GM12878 (cell line): Measurements from ENCODE around the gene RHOF. TPM values are rescaled to one million over a fixed set of nuclear protein-coding genes. Genes with fewer than 3 reads are reported as not detected.
A peak's percentile ranks its signal among the peaks of the same experiment; 100 is the strongest.

ENCODE experiments used
- ATAC-seq: fragments of 200-7000 bp; cut with Tn5 transposase; 3 replicates; pipeline ENCODE4 v1.9.1; 2020; ENCODE audit warnings: mild to moderate bottlenecking, moderate library complexity
- BruUV-seq: library from RNA; stranded (reverse); fragments of 400-500 nt; replicated peaks from 2 replicates; lab custom pipeline; 2021; lab: Mats Ljungman, UMichigan
- CTCF ChIA-PET: fragments of 300-600 bp; sonication (Branson Sonifier 250); formaldehyde crosslinking; extraction: SDS; loops from one replicate; lab custom pipeline; 2021; ENCODE audit warnings: inconsistent platforms; lab: Yijun Ruan, JAX
- POLR2A ChIA-PET: fragments of 350-600 bp; formaldehyde crosslinking; extraction: SDS; loops from one replicate; lab custom pipeline; 2021; ENCODE audit warnings: inconsistent platforms; lab: Charles Lee
- RAD21 ChIA-PET: fragments of 300-600 bp; sonication (Branson Sonifier 250); formaldehyde crosslinking; loops from one replicate; lab custom pipeline; 2023; ENCODE audit warnings: antibody characterized with exemption; ENCODE audit not compliant: unreplicated experiment; lab: Charles Lee
- SMC1A ChIA-PET: fragments of 300-600 bp; sonication (Branson Sonifier 250); formaldehyde crosslinking; loops from one replicate; lab custom pipeline; 2023; ENCODE audit not compliant: unreplicated experiment, uncharacterized antibody; lab: Charles Lee
- DNase-seq: peaks from one replicate; pipeline ENCODE4 v3.0.0-alpha.2; 2011; ENCODE audit warnings: low read depth, low spot score
- FAIRE-seq: peaks from 3 replicates; lab custom pipeline; 2011; peaks lifted over from hg19 to GRCh38; lab: Jason Lieb, UNC
- H2AFZ ChIP-seq: 2 replicates; pipeline ENCODE4 v1.6.0; 2011; ENCODE audit warnings: low read depth, low read length, control low read depth; ENCODE audit not compliant: control insufficient read depth
- H3K27ac ChIP-seq: 2 replicates; pipeline ENCODE4 v1.5.1; 2011; ENCODE audit warnings: control low read depth; ENCODE audit not compliant: control insufficient read depth, insufficient read depth
- H3K27me3 ChIP-seq, 2 experiments: replicated peaks in 1 of 2; 2 replicates each; pipeline versions ENCODE4 v1.6.0 to v1.6.1; 2011; ENCODE audit warnings: low read length in 1 of 2; ENCODE audit not compliant: control insufficient read depth in 2 of 2, insufficient read depth in 2 of 2
- H3K36me3 ChIP-seq, 2 experiments: 2 replicates each; pipeline ENCODE4 v1.5.1; 2011; ENCODE audit warnings: low read length in 1 of 2; ENCODE audit not compliant: control insufficient read depth in 2 of 2, insufficient read depth in 2 of 2
- H3K4me1 ChIP-seq: 2 replicates; pipeline ENCODE4 v1.6.1; 2011; ENCODE audit warnings: mild to moderate bottlenecking, low read length, moderate library complexity, mixed read lengths; ENCODE audit not compliant: control insufficient read depth, insufficient read depth
- H3K4me2 ChIP-seq: 2 replicates; pipeline ENCODE4 v1.6.0; 2011; ENCODE audit warnings: control low read depth; ENCODE audit not compliant: control insufficient read depth, insufficient read depth
- H3K4me3 ChIP-seq: fragments of 200-600 bp; sonication (generic); 2 replicates; pipeline ENCODE4 v1.5.1; 2016
- H3K79me2 ChIP-seq: 2 replicates; pipeline ENCODE4 v1.6.0; 2011; ENCODE audit warnings: low read length; ENCODE audit not compliant: control insufficient read depth, insufficient read depth
- H3K9ac ChIP-seq: 2 replicates; pipeline ENCODE4 v1.8.0; 2011; ENCODE audit warnings: low read length, control low read depth, mixed read lengths; ENCODE audit not compliant: control insufficient read depth, insufficient read depth
- H3K9me3 ChIP-seq: replicated peaks from 3 replicates; pipeline ENCODE4 v1.5.1; 2011; ENCODE audit warnings: mild to moderate bottlenecking, low read length; ENCODE audit not compliant: control insufficient read depth, insufficient read depth
- H4K20me1 ChIP-seq: 2 replicates; pipeline ENCODE4 v1.6.0; 2011; ENCODE audit not compliant: control insufficient read depth, insufficient read depth
- CHD2 ChIP-seq: IDR thresholded peaks from 2 replicates; pipeline ENCODE4 v1.6.1; 2011; ENCODE audit warnings: low read depth, low read length, improper control_type of control experiment, borderline replicate concordance
- ESRRA ChIP-seq: IDR thresholded peaks from 2 replicates; pipeline ENCODE4 v1.6.1; 2012; ENCODE audit warnings: mild to moderate bottlenecking, low read length, improper control_type of control experiment
- IKZF1 ChIP-seq: fragments of 450-650 bp; conservative IDR thresholded peaks from 2 replicates; pipeline ENCODE4 v1.6.1; 2017; ENCODE audit warnings: antibody characterized with exemption, mild to moderate bottlenecking
- JUNB ChIP-seq: IDR thresholded peaks from 2 replicates; pipeline ENCODE4 v1.6.1; 2016; ENCODE audit warnings: antibody characterized with exemption, mild to moderate bottlenecking
- NFXL1 ChIP-seq: fragments of 450-650 bp; IDR thresholded peaks from 2 replicates; pipeline ENCODE4 v1.6.1; 2017; ENCODE audit warnings: antibody characterized with exemption, mild to moderate bottlenecking, borderline replicate concordance
- PAX8 ChIP-seq: fragments of 450-650 bp; IDR thresholded peaks from 2 replicates; pipeline ENCODE4 v1.6.1; 2017; ENCODE audit warnings: mild to moderate bottlenecking, moderate library complexity
- POLR2AphosphoS2 ChIP-seq: IDR thresholded peaks from 2 replicates; pipeline ENCODE4 v1.6.1; 2011; ENCODE audit warnings: low read depth, mild to moderate bottlenecking, low read length, improper control_type of control experiment, moderate library complexity
- RELA ChIP-seq: fragments of 450-650 bp; IDR thresholded peaks from 2 replicates; pipeline ENCODE4 v1.8.0; 2014; ENCODE audit warnings: borderline replicate concordance; ENCODE audit not compliant: partially characterized antibody
- SIN3A ChIP-seq: IDR thresholded peaks from 2 replicates; pipeline ENCODE4 v1.6.1; 2012; ENCODE audit warnings: low read depth, low read length, improper control_type of control experiment
- ZNF217 ChIP-seq: fragments of 450-650 bp; IDR thresholded peaks from 2 replicates; pipeline ENCODE4 v1.6.1; 2017; ENCODE audit warnings: antibody characterized with exemption, mild to moderate bottlenecking
- WGBS: methylation state at CpG from one replicate; pipeline ENCODE4 v1.1.6; 2016; ENCODE audit warnings: low lambda C conversion rate; ENCODE audit not compliant: insufficient replicate concordance, insufficient coverage; ENCODE audit errors: missing lambda C conversion rate; 5-methylcytosine and 5-hydroxymethylcytosine counted together
- in situ Hi-C: fragments of 300-500 bp; cut with MboI; formaldehyde crosslinking; loops from 9 replicates; pipeline ENCODE4 v1.14.3; 2018; ENCODE audit warnings: mixed read lengths
- intact Hi-C: fragments of 100-400 bp; cut with micrococcal nuclease; formaldehyde crosslinking; loops from one replicate; pipeline ENCODE4 v1.14.2; 2022; ENCODE audit not compliant: unreplicated experiment
- polyA plus RNA-seq, 11 experiments: library from polyadenylated mRNA; depleted of rRNA in 4 of 11; unstranded in 6 of 11; stranded (reverse) in 5 of 11; fragments of >200 nt; fragmentation: Nextera tagmentation in 4 of 11; fragmentation: Illumina TruSeq in 1 of 11; extraction: Ambion mirVana in 4 of 11; extraction: Trizol in 1 of 11; gene quantifications; 1 replicate in 1 of 11; 2 replicates in 10 of 11; pipeline versions ENCODE4 v1.2.1 to v1.2.3, GENCODE V29; 2011 to 2016; ENCODE audit warnings: inconsistent platforms in 2 of 11, missing spikeins in 2 of 11, low read depth in 1 of 11
- total RNA-seq, 4 experiments: library from RNA; depleted of rRNA in 3 of 4; stranded (reverse); fragments of >200 nt in 3 of 4; fragmentation: Illumina TruSeq in 1 of 4; extraction: Trizol in 1 of 4; gene quantifications; 2 replicates each; pipeline versions ENCODE4 v1.2.1 to v1.2.3, GENCODE V29; 2013 to 2021
- TF ChIP-seq, protein P1 (sequence below): fragments of 450-650 bp; conservative IDR thresholded peaks from 2 replicates; pipeline ENCODE4 v1.6.1; 2017; ENCODE audit warnings: mild to moderate bottlenecking, moderate library complexity
- TF ChIP-seq, protein P2 (sequence below): IDR thresholded peaks from 2 replicates; pipeline ENCODE4 v1.6.1; 2012; ENCODE audit warnings: mild to moderate bottlenecking, low read depth, low read length
- TF ChIP-seq, protein P3 (sequence below), 3 experiments: IDR thresholded peaks in 2 of 3; conservative IDR thresholded peaks in 1 of 3; 2 replicates each; pipeline ENCODE4 v1.5.1; 2011; ENCODE audit warnings: low read depth in 3 of 3, low read length in 3 of 3, mild to moderate bottlenecking in 3 of 3, control low read depth in 2 of 3, moderate library complexity in 2 of 3, inconsistent platforms in 1 of 3, mixed read lengths in 1 of 3; ENCODE audit not compliant: control insufficient read depth in 2 of 3, insufficient read depth in 1 of 3; ENCODE audit errors: extremely low read depth in 1 of 3
- TF ChIP-seq, protein P4 (sequence below): IDR thresholded peaks from 2 replicates; pipeline ENCODE4 v1.6.1; 2011; ENCODE audit warnings: mild to moderate bottlenecking, low read depth, low read length, moderate library complexity; ENCODE audit not compliant: insufficient replicate concordance

Gene RHOF
- total and polyA plus RNA-seq, 10 of the 15 experiments (the other 5 are each of a cell fraction or from before 2014, with no cell fraction given) = 6.1 to 78.7 (median 39.7) TPM

DNA sequence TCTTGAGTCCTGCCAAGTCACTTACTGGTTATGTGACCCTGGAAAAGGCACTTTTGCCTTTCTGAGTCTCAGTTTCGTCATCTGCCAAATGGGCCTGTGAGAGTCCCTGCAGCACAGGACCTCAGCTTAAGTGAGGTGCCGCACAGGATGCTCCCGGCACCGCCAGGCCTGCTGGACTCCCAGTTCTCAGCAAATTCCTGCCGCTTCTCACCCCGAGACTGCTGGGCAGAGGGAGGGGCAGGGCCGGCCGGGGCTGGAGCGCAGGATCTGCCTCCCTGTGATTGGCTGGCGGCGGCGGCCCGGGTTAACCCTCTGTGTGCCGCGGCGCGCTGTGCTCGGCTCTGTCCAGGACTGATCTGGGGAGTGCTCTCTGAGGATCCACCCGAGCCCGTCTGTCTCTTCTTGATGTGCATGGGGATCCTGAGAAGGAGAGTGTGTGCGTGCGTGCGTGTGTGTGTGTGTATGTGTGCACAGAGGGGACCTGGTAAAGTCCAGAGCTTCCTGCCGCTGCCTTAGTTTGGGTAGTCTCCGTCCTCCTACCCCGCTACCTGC, 18.9 kb upstream of the RHOF start:
- peaks cover 3 to 27% of the 10 kb centered on the region in 2 experiments; a peak in 3 of 4 replicates for H3K36me3 ChIP-seq
- no peaks in the 10 kb centered on the region for H3K27me3 ChIP-seq
- BruUV-seq = no TSS peak
- no peak overlapping the region for H3K27ac ChIP-seq
- in situ Hi-C loops = no loop called here
- FAIRE-seq (no peak), ATAC-seq (peak; percentile 85), DNase-seq (no peak)
- peaks cover 34% of the 10 kb centered on the region for H3K79me2 ChIP-seq
- H3K4me1 ChIP-seq = peaks cover 9% of the 10 kb centered on the region
- SMC1A ChIA-PET = interaction anchor here (0.6 to 12.2 kb wide), 6 partner anchors 10 to 111 kb away, joined by 3 to 226 read pairs (median 6); partner anchors contain the start of gene RHOF
- H4K20me1 ChIP-seq = peaks cover 3% of the 10 kb centered on the region; the same call in 1 of the 2 replicates
- peak overlapping the region; percentile 82 for H3K4me3 ChIP-seq
- POLR2A ChIA-PET = interaction anchor here (1.4 to 2.5 kb wide), 5 partner anchors 10 to 75 kb away, joined by 4 to 48 read pairs (median 5); partner anchors contain the start of gene RHOF
- intact Hi-C loops = loop anchor here (1.0 to 2.0 kb wide), 2 partner anchors 18 to 36 kb away; no protein-coding TSS in a partner anchor
- CTCF ChIA-PET = interaction anchor here (0.7 to 13.6 kb wide), 20 partner anchors 8 to 179 kb away, joined by 3 to 565 read pairs (median 6); partner anchors contain the start of genes PSMD9 and RHOF
- peak overlapping the region; percentile 46 for H3K4me2 ChIP-seq
- peak overlapping the region; percentile 7; the same call in 1 of the 2 replicates for H3K9ac ChIP-seq
- 16% methylated on average over 26 of the region's 26 CpGs for whole genome bisulfite sequencing
- RAD21 ChIA-PET = interaction anchor here (0.6 to 13.1 kb wide), 11 partner anchors 10 to 118 kb away, joined by 3 to 395 read pairs (median 4); partner anchors contain the start of genes PSMD9, RHOF and TMEM120B
- no peaks in the 10 kb centered on the region for H3K9me3 ChIP-seq
- no peak overlapping the region for H2AFZ ChIP-seq
- no peak for TF ChIP-seq PAX8
- no peak; the same call in 1 of the 2 replicates for TF ChIP-seq SIN3A
- TF ChIP-seq POLR2AphosphoS2 = no peak
- 0 out of 2 replicates have a peak, but pooled peaks have one; percentile 2 for TF ChIP-seq IKZF1
- TF ChIP-seq, protein P1, sequence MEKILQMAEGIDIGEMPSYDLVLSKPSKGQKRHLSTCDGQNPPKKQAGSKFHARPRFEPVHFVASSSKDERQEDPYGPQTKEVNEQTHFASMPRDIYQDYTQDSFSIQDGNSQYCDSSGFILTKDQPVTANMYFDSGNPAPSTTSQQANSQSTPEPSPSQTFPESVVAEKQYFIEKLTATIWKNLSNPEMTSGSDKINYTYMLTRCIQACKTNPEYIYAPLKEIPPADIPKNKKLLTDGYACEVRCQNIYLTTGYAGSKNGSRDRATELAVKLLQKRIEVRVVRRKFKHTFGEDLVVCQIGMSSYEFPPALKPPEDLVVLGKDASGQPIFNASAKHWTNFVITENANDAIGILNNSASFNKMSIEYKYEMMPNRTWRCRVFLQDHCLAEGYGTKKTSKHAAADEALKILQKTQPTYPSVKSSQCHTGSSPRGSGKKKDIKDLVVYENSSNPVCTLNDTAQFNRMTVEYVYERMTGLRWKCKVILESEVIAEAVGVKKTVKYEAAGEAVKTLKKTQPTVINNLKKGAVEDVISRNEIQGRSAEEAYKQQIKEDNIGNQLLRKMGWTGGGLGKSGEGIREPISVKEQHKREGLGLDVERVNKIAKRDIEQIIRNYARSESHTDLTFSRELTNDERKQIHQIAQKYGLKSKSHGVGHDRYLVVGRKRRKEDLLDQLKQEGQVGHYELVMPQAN = 0 out of 2 replicates have a peak, but pooled peaks have one; percentile 11
- TF ChIP-seq ESRRA = no peak
- TF ChIP-seq ZNF217 = peak; percentile 88; the same call in 1 of the 2 replicates
- TF ChIP-seq JUNB = no peak
- TF ChIP-seq, protein P2, sequence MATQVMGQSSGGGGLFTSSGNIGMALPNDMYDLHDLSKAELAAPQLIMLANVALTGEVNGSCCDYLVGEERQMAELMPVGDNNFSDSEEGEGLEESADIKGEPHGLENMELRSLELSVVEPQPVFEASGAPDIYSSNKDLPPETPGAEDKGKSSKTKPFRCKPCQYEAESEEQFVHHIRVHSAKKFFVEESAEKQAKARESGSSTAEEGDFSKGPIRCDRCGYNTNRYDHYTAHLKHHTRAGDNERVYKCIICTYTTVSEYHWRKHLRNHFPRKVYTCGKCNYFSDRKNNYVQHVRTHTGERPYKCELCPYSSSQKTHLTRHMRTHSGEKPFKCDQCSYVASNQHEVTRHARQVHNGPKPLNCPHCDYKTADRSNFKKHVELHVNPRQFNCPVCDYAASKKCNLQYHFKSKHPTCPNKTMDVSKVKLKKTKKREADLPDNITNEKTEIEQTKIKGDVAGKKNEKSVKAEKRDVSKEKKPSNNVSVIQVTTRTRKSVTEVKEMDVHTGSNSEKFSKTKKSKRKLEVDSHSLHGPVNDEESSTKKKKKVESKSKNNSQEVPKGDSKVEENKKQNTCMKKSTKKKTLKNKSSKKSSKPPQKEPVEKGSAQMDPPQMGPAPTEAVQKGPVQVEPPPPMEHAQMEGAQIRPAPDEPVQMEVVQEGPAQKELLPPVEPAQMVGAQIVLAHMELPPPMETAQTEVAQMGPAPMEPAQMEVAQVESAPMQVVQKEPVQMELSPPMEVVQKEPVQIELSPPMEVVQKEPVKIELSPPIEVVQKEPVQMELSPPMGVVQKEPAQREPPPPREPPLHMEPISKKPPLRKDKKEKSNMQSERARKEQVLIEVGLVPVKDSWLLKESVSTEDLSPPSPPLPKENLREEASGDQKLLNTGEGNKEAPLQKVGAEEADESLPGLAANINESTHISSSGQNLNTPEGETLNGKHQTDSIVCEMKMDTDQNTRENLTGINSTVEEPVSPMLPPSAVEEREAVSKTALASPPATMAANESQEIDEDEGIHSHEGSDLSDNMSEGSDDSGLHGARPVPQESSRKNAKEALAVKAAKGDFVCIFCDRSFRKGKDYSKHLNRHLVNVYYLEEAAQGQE = no peak
- TF ChIP-seq, protein P3, sequence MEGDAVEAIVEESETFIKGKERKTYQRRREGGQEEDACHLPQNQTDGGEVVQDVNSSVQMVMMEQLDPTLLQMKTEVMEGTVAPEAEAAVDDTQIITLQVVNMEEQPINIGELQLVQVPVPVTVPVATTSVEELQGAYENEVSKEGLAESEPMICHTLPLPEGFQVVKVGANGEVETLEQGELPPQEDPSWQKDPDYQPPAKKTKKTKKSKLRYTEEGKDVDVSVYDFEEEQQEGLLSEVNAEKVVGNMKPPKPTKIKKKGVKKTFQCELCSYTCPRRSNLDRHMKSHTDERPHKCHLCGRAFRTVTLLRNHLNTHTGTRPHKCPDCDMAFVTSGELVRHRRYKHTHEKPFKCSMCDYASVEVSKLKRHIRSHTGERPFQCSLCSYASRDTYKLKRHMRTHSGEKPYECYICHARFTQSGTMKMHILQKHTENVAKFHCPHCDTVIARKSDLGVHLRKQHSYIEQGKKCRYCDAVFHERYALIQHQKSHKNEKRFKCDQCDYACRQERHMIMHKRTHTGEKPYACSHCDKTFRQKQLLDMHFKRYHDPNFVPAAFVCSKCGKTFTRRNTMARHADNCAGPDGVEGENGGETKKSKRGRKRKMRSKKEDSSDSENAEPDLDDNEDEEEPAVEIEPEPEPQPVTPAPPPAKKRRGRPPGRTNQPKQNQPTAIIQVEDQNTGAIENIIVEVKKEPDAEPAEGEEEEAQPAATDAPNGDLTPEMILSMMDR (IDR thresholded peaks at IDR 0.05 in 2 of 3, conservative IDR thresholded peaks at IDR 0.05 in 1 of 3; ENCODE audit: control insufficient read depth in 2 of 3, extremely low read depth in 1 of 3, insufficient read depth in 1 of 3, low read depth in 3 of 3, low read length in 3 of 3) = no peak
- TF ChIP-seq RELA = no peak
- TF ChIP-seq NFXL1 = no peak
- TF ChIP-seq, protein P4, sequence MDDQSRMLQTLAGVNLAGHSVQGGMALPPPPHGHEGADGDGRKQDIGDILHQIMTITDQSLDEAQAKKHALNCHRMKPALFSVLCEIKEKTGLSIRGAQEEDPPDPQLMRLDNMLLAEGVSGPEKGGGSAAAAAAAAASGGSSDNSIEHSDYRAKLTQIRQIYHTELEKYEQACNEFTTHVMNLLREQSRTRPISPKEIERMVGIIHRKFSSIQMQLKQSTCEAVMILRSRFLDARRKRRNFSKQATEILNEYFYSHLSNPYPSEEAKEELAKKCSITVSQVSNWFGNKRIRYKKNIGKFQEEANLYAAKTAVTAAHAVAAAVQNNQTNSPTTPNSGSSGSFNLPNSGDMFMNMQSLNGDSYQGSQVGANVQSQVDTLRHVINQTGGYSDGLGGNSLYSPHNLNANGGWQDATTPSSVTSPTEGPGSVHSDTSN = no peak
- TF ChIP-seq CHD2 = no peak
